Caco-2 (cell line): ENCODE measurements around the gene LRRC74B. TPM values are rescaled to one million over a fixed set of nuclear protein-coding genes. Genes with fewer than 3 reads are reported as not detected.

Source experiments
- BruUV-seq: library from RNA; stranded (reverse); fragments of 400-500 nt; replicated peaks from 2 replicates; lab custom pipeline; 2021; lab: Mats Ljungman, UMichigan
- CTCF ChIA-PET: fragments of 300-600 bp; sonication (Branson Sonifier 250); formaldehyde crosslinking; loops from one replicate; lab custom pipeline; 2022; ENCODE audit warnings: antibody characterized with exemption; lab: Charles Lee
- POLR2A ChIA-PET: fragments of 300-600 bp; sonication (Branson Sonifier 250); formaldehyde crosslinking; loops from one replicate; lab custom pipeline; 2022; ENCODE audit warnings: antibody characterized with exemption; lab: Charles Lee
- DNase-seq, 2 experiments: peaks; one replicate each; pipeline versions ENCODE4 v3.0.0 to v3.0.0-alpha.2; 2020 to 2022
- H3K27me3 ChIP-seq: replicated peaks from 2 replicates; pipeline ENCODE4 v1.6.0; 2011; ENCODE audit warnings: low read length; ENCODE audit not compliant: control insufficient read depth, insufficient read depth
- H3K36me3 ChIP-seq: 2 replicates; pipeline ENCODE4 v1.5.1; 2011; ENCODE audit warnings: low read length; ENCODE audit not compliant: control insufficient read depth, insufficient read depth
- H3K4me1 ChIP-seq: fragments of 250-450 bp; sonication (Bioruptor Pico); 2 replicates; pipeline ENCODE4 v1.5.1; 2020; ENCODE audit warnings: mild to moderate bottlenecking
- H3K4me3 ChIP-seq: 2 replicates; pipeline ENCODE4 v1.5.1; 2011; ENCODE audit warnings: low read depth, mild to moderate bottlenecking, control low read depth, low read length
- H3K9me3 ChIP-seq: fragments of 250-450 bp; sonication (Bioruptor Pico); 2 replicates; pipeline ENCODE4 v1.5.1; 2020; ENCODE audit warnings: mild to moderate bottlenecking, moderate library complexity
- H3K27ac Mint-ChIP-seq: one replicate; pipeline ENCODE4 v1.8.0; 2022; ENCODE audit warnings: mixed read lengths; ENCODE audit not compliant: unreplicated experiment
- H3K27me3 Mint-ChIP-seq: one replicate; pipeline ENCODE4 v1.8.0; 2022; ENCODE audit warnings: mixed read lengths; ENCODE audit not compliant: insufficient read depth, unreplicated experiment
- H3K36me3 Mint-ChIP-seq: one replicate; pipeline ENCODE4 v1.8.0; 2022; ENCODE audit warnings: mild to moderate bottlenecking, mixed read lengths; ENCODE audit not compliant: insufficient read depth, unreplicated experiment
- H3K4me1 Mint-ChIP-seq: one replicate; pipeline ENCODE4 v1.8.0; 2022; ENCODE audit warnings: low read depth, mixed read lengths; ENCODE audit not compliant: unreplicated experiment
- H3K4me3 Mint-ChIP-seq: one replicate; pipeline ENCODE4 v1.8.0; 2022; ENCODE audit warnings: mild to moderate bottlenecking, moderate library complexity, mixed read lengths; ENCODE audit not compliant: unreplicated experiment
- H3K9me3 Mint-ChIP-seq: one replicate; pipeline ENCODE4 v1.8.0; 2022; ENCODE audit warnings: mixed read lengths; ENCODE audit not compliant: unreplicated experiment
- intact Hi-C: fragments of 100-400 bp; cut with micrococcal nuclease; formaldehyde crosslinking; loops from one replicate; pipeline ENCODE4 v1.10.0; 2022; ENCODE audit not compliant: unreplicated experiment
- microRNA-seq: library from miRNA; unstranded; fragments of <30 nt; microRNA quantifications from one replicate; pipeline ENCODE4 v1.2.0, GENCODE V29; 2022
- total RNA-seq: library from RNA; stranded (reverse); gene quantifications from 2 replicates; pipeline ENCODE4 v1.2.3, GENCODE V29; 2022
- TF ChIP-seq, protein P1 (sequence below), 2 experiments: fragments of 200-600 bp in 1 of 2; IDR thresholded peaks; 1 replicate in 1 of 2; 2 replicates in 1 of 2; pipeline versions ENCODE4 v1.5.1 to v1.8.0; 2011 to 2022; ENCODE audit warnings: antibody characterized with exemption in 1 of 2, control low read depth in 1 of 2, inconsistent platforms in 1 of 2, low read depth in 1 of 2, low read length in 1 of 2, mild to moderate bottlenecking in 1 of 2, moderate library complexity in 1 of 2; ENCODE audit not compliant: insufficient read depth in 1 of 2, severe bottlenecking in 1 of 2, unreplicated experiment in 1 of 2

Gene LRRC74B
- total RNA-seq, 1 experiment from 2014 or later, result not detected

- Histone ChIP-seq H3K27me3 (no peaks in the 10 kb centered on the region), H3K4me1 (no peaks in the 10 kb centered on the region), H3K9me3 (no peaks in the 10 kb centered on the region), H3K4me3 (no peak overlapping the region), H3K36me3 (no peaks in the 10 kb centered on the region)
- DNase-seq, result no peak
- Mint-ChIP-seq H3K4me3 (no peak overlapping the region), H3K27ac (no peak overlapping the region), H3K36me3 (no peaks in the 10 kb centered on the region), H3K4me1 (no peaks in the 10 kb centered on the region), H3K9me3 (no peaks in the 10 kb centered on the region), H3K27me3 (no peaks in the 10 kb centered on the region)
- CTCF ChIA-PET, result no interaction called here
- TF ChIP-seq, protein P1, sequence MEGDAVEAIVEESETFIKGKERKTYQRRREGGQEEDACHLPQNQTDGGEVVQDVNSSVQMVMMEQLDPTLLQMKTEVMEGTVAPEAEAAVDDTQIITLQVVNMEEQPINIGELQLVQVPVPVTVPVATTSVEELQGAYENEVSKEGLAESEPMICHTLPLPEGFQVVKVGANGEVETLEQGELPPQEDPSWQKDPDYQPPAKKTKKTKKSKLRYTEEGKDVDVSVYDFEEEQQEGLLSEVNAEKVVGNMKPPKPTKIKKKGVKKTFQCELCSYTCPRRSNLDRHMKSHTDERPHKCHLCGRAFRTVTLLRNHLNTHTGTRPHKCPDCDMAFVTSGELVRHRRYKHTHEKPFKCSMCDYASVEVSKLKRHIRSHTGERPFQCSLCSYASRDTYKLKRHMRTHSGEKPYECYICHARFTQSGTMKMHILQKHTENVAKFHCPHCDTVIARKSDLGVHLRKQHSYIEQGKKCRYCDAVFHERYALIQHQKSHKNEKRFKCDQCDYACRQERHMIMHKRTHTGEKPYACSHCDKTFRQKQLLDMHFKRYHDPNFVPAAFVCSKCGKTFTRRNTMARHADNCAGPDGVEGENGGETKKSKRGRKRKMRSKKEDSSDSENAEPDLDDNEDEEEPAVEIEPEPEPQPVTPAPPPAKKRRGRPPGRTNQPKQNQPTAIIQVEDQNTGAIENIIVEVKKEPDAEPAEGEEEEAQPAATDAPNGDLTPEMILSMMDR (IDR thresholded peaks at IDR 0.05; ENCODE audit: insufficient read depth in 1 of 2, low read depth in 1 of 2, low read length in 1 of 2, severe bottlenecking in 1 of 2, unreplicated experiment in 1 of 2), result no peak
- no TSS peak for BruUV-seq
- POLR2A ChIA-PET, result no interaction called here
- intact Hi-C loops, result no loop called here
Observed at GRCh38 chr22:21108379-21109115, 62.8 kb downstream of the LRRC74B start.

Small RNA genes lying within 50 kb of the gene (microRNA-seq; reads per million reads assigned to microRNA genes)
- gene MIR649, result not detected

Other genes with a start within 250 kb of the LRRC74B start
- gene PI4KA, start 187.1 kb upstream of the LRRC74B start, total RNA-seq, result 66.9 and 67.2 TPM in 2 replicates
- gene SNAP29, start 186.9 kb upstream of the LRRC74B start, total RNA-seq, result 26.2 and 26.8 TPM in 2 replicates
- 76.0 and 82.7 TPM in 2 replicates for gene CRKL, start 128.5 kb upstream of the LRRC74B start, total RNA-seq
- 0.73 and 3.0 TPM in 2 replicates for gene AIFM3, start 78.7 kb upstream of the LRRC74B start, total RNA-seq
- gene LZTR1, start 63.6 kb upstream of the LRRC74B start, total RNA-seq, result 37.2 and 41.3 TPM in 2 replicates
- gene THAP7, start 43.8 kb upstream of the LRRC74B start, total RNA-seq, result 29.1 and 30.6 TPM in 2 replicates
- 0.11 TPM in 1 of 2 replicates, not detected in the other for gene P2RX6, start 30.8 kb upstream of the LRRC74B start, total RNA-seq
- gene SLC7A4, start 13.4 kb upstream of the LRRC74B start, total RNA-seq, result 1.9 and 2.1 TPM in 2 replicates